Measurements from ENCODE around the gene BHLHE40. TPM values are rescaled to one million over a fixed set of nuclear protein-coding genes. Genes with fewer than 3 reads are reported as not detected.

Gene BHLHE40
- total and polyA plus RNA-seq, 2 experiments from 2014 or later = 1.7 to 2.2 TPM

DNA sequence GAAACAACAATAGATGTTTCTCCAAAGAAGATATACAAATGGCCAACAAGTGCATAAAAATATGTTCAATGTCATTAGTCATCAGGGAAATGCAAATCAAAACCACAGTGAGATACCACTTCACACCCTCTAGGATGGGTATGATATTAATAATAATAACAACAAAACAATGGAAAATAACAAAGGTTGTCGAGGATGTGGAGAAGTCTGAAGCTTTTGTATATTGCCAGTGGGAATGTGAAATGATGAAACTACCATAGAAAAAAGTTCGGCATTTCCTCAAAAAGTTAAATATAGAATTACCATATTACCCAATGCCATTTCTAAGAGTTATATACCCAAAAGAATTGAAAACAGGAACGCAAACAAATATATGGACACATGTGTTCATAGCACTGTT lies 10.8 kb downstream of the BHLHE40 start:
- ATAC-seq (no peak), DNase-seq (ENCODE audit: low spot score) (no peak)
- H3K27ac ChIP-seq (ENCODE audit: low read depth) = no peak overlapping the region

DNA sequence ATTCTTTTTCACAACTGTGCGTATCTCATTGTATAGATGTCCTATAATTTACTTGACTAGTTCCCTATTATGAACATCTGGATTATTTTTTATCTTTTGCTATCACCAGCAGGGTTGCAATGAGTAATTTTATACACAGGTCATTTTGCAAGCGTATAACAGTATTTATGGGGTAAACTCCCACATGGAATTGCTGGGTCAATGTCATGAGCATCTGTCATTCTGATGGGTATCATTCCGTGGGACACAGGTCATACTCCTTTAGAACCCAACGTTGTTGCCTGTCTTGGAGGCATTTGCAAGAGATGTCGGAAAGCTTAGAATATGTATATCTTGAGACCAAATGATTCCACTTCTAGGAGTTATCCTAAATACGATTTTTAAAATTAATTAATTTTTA lies 12.9 kb downstream of the BHLHE40 start:
- Histone ChIP-seq H3K9me2 (ENCODE audit: insufficient read depth) (no peaks in the 10 kb centered on the region), H3K4me2 (no peak overlapping the region), H3K4me1 (ENCODE audit: insufficient read depth) (peaks cover 7% of the 10 kb centered on the region; the same call in 1 of the 2 replicates), H3K4me3 (no peak overlapping the region), H3K27ac (ENCODE audit: low read depth) (no peak overlapping the region), H3K79me2 (replicated peaks; ENCODE audit: insufficient read depth) (no peaks in the 10 kb centered on the region), H3K27me3 (ENCODE audit: insufficient read depth) (peaks cover 11% of the 10 kb centered on the region), H3F3A (replicated peaks; ENCODE audit: low read depth) (no peaks in the 10 kb centered on the region), H4K20me1 (replicated peaks; ENCODE audit: insufficient read depth) (no peaks in the 10 kb centered on the region), H3K36me3 (ENCODE audit: insufficient read depth) (no peaks in the 10 kb centered on the region), H2AFZ (no peak overlapping the region)
- Mint-ChIP-seq H3K4me3 (no peak overlapping the region), H3K9me3 (no peaks in the 10 kb centered on the region), H3K27ac (no peak overlapping the region), H3K27me3 (ENCODE audit: insufficient read depth, low read depth, poor library complexity) (no peaks in the 10 kb centered on the region), H3K4me1 (peaks cover 10% of the 10 kb centered on the region), H3K36me3 (ENCODE audit: low read depth) (no peaks in the 10 kb centered on the region)
- no peak for ATAC-seq
- DNase-seq (ENCODE audit: low spot score) = no peak
- TF ChIP-seq ZNF331 (CRISPR knock-in tag; IDR thresholded peaks at IDR 0.05; ENCODE audit: low read depth) (no peak), EZH2 (IDR thresholded peaks at IDR 0.05; ENCODE audit: low read depth, unreplicated experiment) (no peak), NANOG (IDR thresholded peaks at IDR 0.05; ENCODE audit: borderline replicate concordance) (no peak), ZNF114 (CRISPR knock-in tag; IDR thresholded peaks at IDR 0.05) (no peak), POLR2AphosphoS5 (IDR thresholded peaks at IDR 0.05; ENCODE audit: low read depth) (no peak), CREB1 (CRISPR knock-in tag; IDR thresholded peaks at IDR 0.05; ENCODE audit: low read depth) (no peak)
- TF ChIP-seq, protein P1, sequence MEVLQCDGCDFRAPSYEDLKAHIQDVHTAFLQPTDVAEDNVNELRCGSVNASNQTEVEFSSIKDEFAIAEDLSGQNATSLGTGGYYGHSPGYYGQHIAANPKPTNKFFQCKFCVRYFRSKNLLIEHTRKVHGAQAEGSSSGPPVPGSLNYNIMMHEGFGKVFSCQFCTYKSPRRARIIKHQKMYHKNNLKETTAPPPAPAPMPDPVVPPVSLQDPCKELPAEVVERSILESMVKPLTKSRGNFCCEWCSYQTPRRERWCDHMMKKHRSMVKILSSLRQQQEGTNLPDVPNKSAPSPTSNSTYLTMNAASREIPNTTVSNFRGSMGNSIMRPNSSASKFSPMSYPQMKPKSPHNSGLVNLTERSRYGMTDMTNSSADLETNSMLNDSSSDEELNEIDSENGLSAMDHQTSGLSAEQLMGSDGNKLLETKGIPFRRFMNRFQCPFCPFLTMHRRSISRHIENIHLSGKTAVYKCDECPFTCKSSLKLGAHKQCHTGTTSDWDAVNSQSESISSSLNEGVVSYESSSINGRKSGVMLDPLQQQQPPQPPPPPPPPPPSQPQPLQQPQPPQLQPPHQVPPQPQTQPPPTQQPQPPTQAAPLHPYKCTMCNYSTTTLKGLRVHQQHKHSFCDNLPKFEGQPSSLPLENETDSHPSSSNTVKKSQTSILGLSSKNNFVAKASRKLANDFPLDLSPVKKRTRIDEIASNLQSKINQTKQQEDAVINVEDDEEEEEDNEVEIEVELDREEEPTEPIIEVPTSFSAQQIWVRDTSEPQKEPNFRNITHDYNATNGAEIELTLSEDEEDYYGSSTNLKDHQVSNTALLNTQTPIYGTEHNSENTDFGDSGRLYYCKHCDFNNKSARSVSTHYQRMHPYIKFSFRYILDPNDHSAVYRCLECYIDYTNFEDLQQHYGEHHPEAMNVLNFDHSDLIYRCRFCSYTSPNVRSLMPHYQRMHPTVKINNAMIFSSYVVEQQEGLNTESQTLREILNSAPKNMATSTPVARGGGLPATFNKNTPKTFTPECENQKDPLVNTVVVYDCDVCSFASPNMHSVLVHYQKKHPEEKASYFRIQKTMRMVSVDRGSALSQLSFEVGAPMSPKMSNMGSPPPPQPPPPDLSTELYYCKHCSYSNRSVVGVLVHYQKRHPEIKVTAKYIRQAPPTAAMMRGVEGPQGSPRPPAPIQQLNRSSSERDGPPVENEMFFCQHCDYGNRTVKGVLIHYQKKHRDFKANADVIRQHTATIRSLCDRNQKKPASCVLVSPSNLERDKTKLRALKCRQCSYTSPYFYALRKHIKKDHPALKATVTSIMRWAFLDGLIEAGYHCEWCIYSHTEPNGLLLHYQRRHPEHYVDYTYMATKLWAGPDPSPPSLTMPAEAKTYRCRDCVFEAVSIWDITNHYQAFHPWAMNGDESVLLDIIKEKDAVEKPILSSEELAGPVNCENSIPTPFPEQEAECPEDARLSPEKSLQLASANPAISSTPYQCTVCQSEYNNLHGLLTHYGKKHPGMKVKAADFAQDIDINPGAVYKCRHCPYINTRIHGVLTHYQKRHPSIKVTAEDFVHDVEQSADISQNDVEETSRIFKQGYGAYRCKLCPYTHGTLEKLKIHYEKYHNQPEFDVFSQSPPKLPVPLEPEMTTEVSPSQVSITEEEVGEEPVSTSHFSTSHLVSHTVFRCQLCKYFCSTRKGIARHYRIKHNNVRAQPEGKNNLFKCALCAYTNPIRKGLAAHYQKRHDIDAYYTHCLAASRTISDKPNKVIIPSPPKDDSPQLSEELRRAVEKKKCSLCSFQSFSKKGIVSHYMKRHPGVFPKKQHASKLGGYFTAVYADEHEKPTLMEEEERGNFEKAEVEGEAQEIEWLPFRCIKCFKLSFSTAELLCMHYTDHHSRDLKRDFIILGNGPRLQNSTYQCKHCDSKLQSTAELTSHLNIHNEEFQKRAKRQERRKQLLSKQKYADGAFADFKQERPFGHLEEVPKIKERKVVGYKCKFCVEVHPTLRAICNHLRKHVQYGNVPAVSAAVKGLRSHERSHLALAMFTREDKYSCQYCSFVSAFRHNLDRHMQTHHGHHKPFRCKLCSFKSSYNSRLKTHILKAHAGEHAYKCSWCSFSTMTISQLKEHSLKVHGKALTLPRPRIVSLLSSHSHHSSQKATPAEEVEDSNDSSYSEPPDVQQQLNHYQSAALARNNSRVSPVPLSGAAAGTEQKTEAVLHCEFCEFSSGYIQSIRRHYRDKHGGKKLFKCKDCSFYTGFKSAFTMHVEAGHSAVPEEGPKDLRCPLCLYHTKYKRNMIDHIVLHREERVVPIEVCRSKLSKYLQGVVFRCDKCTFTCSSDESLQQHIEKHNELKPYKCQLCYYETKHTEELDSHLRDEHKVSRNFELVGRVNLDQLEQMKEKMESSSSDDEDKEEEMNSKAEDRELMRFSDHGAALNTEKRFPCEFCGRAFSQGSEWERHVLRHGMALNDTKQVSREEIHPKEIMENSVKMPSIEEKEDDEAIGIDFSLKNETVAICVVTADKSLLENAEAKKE (CRISPR knock-in tag; IDR thresholded peaks at IDR 0.05) = no peak
- TF ChIP-seq, protein P2, sequence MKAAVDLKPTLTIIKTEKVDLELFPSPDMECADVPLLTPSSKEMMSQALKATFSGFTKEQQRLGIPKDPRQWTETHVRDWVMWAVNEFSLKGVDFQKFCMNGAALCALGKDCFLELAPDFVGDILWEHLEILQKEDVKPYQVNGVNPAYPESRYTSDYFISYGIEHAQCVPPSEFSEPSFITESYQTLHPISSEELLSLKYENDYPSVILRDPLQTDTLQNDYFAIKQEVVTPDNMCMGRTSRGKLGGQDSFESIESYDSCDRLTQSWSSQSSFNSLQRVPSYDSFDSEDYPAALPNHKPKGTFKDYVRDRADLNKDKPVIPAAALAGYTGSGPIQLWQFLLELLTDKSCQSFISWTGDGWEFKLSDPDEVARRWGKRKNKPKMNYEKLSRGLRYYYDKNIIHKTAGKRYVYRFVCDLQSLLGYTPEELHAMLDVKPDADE (IDR thresholded peaks at IDR 0.05) = no peak
- TF ChIP-seq, protein P3, sequence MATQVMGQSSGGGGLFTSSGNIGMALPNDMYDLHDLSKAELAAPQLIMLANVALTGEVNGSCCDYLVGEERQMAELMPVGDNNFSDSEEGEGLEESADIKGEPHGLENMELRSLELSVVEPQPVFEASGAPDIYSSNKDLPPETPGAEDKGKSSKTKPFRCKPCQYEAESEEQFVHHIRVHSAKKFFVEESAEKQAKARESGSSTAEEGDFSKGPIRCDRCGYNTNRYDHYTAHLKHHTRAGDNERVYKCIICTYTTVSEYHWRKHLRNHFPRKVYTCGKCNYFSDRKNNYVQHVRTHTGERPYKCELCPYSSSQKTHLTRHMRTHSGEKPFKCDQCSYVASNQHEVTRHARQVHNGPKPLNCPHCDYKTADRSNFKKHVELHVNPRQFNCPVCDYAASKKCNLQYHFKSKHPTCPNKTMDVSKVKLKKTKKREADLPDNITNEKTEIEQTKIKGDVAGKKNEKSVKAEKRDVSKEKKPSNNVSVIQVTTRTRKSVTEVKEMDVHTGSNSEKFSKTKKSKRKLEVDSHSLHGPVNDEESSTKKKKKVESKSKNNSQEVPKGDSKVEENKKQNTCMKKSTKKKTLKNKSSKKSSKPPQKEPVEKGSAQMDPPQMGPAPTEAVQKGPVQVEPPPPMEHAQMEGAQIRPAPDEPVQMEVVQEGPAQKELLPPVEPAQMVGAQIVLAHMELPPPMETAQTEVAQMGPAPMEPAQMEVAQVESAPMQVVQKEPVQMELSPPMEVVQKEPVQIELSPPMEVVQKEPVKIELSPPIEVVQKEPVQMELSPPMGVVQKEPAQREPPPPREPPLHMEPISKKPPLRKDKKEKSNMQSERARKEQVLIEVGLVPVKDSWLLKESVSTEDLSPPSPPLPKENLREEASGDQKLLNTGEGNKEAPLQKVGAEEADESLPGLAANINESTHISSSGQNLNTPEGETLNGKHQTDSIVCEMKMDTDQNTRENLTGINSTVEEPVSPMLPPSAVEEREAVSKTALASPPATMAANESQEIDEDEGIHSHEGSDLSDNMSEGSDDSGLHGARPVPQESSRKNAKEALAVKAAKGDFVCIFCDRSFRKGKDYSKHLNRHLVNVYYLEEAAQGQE (IDR thresholded peaks at IDR 0.05; ENCODE audit: unreplicated experiment) = no peak

More for the DNA sequence above, 10.8 kb downstream of the BHLHE40 start:
- peaks cover 28% of the 10 kb centered on the region for H3K27me3 ChIP-seq (ENCODE audit: insufficient read depth)
- TF ChIP-seq ZNF331 (CRISPR knock-in tag; IDR thresholded peaks at IDR 0.05; ENCODE audit: low read depth) (no peak), EZH2 (IDR thresholded peaks at IDR 0.05; ENCODE audit: low read depth, unreplicated experiment) (no peak)
- TF ChIP-seq, protein P2 (IDR thresholded peaks at IDR 0.05) = no peak
- no peak overlapping the region for H3K4me3 Mint-ChIP-seq
- H3K27me3 Mint-ChIP-seq (ENCODE audit: insufficient read depth, low read depth, poor library complexity) = peaks cover 15% of the 10 kb centered on the region
- no peaks in the 10 kb centered on the region for H3K36me3 ChIP-seq (ENCODE audit: insufficient read depth)
- no peaks in the 10 kb centered on the region for H3K79me2 ChIP-seq (replicated peaks; ENCODE audit: insufficient read depth)
- H2AFZ ChIP-seq = no peak overlapping the region
- no peaks in the 10 kb centered on the region for H3K9me3 Mint-ChIP-seq
- no peak overlapping the region for H3K4me3 ChIP-seq
- H3K27ac Mint-ChIP-seq = no peak overlapping the region
- H3K9me2 ChIP-seq (ENCODE audit: insufficient read depth) = no peaks in the 10 kb centered on the region
- H3K4me1 Mint-ChIP-seq = peaks cover 12% of the 10 kb centered on the region
- 0 out of 2 replicates have a peak, but pooled peaks cover 7% of the 10 kb centered on the region for H3F3A ChIP-seq (replicated peaks; ENCODE audit: low read depth)
- peaks cover 16% of the 10 kb centered on the region for H3K4me1 ChIP-seq (ENCODE audit: insufficient read depth)
- H3K4me2 ChIP-seq = no peak overlapping the region
- H4K20me1 ChIP-seq (replicated peaks; ENCODE audit: insufficient read depth) = no peaks in the 10 kb centered on the region
- no peaks in the 10 kb centered on the region for H3K36me3 Mint-ChIP-seq (ENCODE audit: low read depth)
